GM21390 (cell line): ENCODE results near the gene WARS2.

Source experiments
- ATAC-seq: cut with Tn5 transposase; IDR thresholded peaks from one replicate; pipeline ENCODE4 v1.9.1; 2021; ENCODE audit not compliant: unreplicated experiment

The WARS2 gene

GRCh38 chr1:118986555-118987467 lies 153.6 kb downstream of the WARS2 start:
- no peak for ATAC-seq

- no peak for ATAC-seq
Measured at GRCh38 chr1:118985640-118986554, 154.6 kb downstream of the WARS2 start.

- ATAC-seq = no peak
Measured at GRCh38 chr1:118984722-118985639, 155.5 kb downstream of the WARS2 start.

DNA sequence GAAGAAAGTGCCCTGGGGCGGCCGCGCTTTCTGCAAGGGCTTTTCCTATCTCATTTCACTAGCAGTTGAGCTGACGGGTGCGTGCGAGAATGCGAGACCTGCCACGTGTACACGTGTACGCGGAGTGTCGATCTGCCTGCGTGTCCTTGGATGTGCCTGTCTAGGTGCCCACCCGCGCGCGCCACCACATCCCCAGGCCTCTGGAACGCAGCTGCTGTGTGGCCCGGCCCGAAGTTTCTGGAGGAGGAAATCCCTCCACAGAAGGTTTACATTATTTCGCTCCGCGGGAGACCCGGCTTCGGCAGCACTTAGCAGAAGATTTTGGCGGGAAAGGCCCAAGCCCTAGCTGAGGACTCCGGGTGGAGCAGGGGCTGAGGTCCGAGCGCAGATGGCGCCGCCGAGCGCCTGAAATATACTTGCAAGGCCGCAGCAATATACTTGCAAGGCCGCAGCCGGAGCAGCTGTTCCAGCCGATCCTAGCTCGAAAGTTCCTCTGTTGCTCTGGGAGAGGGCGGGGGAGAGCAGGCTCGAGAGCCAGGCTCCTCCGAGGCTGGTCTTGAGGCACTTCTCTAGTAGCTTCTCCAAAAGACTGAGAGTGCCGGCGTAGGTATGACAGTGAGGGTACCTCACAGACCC lies 156.2 kb downstream of the WARS2 start:
- no peak for ATAC-seq

- ATAC-seq = no peak
Measured at GRCh38 chr1:118983558-118984041, 156.9 kb downstream of the WARS2 start.

GRCh38 chr1:118982821-118983557 lies 157.5 kb downstream of the WARS2 start:
- no peak for ATAC-seq

- no peak for ATAC-seq
Measured at GRCh38 chr1:118982266-118982665, 158.2 kb downstream of the WARS2 start.

- no peak for ATAC-seq
Measured at GRCh38 chr1:118981436-118981835, 159.0 kb downstream of the WARS2 start.
